ENCODE measurements around the gene WAC.
"Not testable (repeated sequence)": the region's sequence is repeated elsewhere in the genome, so short reads cannot be mapped to it uniquely, and the experiment has no call there.

Gene WAC

GRCh38 chr10:28532337-28533185, at the start of gene WAC:
Gene WAC, plus strand, starts transcription at chr10:28533118. Its CDS starts 462 bp downstream, at chr10:28533580.
- intact Hi-C loops (cut with DNase I), result loop anchor here (5.0 kb wide), 2 partner anchors 100 to 230 kb away; partner anchors contain the start of gene MPP7
- peak; percentile 91 to 99 (median 95) for DNase-seq

- intact Hi-C loops (cut with DNase I), result no loop called here
- peak in 1 of 10 donors; percentile 25 for DNase-seq
These were observed 43.7 kb upstream of the WAC start for GRCh38 chr10:28489206-28489605.

GRCh38 chr10:28490256-28490865, 42.6 kb upstream of the WAC start:
- DNase-seq; intact Hi-C loops (cut with DNase I): not testable (repeated sequence)

- intact Hi-C loops (cut with DNase I), result no loop called here
These were observed 40.6 kb upstream of the WAC start for GRCh38 chr10:28492116-28492920.

GRCh38 chr10:28494420-28494819, 38.5 kb upstream of the WAC start:
- no peak for DNase-seq
- intact Hi-C loops (cut with DNase I), result no loop called here

More at GRCh38 chr10:28492116-28492920, 40.6 kb upstream of the WAC start:
- DNase-seq, result peak in 1 of 10 donors; percentile 18

- intact Hi-C loops (cut with DNase I), result no loop called here
- DNase-seq, result no peak
These were observed 37.8 kb upstream of the WAC start for GRCh38 chr10:28495084-28495483.

- intact Hi-C loops (cut with DNase I), result no loop called here
- no peak for DNase-seq
These were observed 36.9 kb upstream of the WAC start for GRCh38 chr10:28496017-28496416.

- intact Hi-C loops (cut with DNase I), result no loop called here
- no peak for DNase-seq
These were observed 36.4 kb upstream of the WAC start for GRCh38 chr10:28496481-28496961.

GRCh38 chr10:28497313-28498126, 35.4 kb upstream of the WAC start:
- intact Hi-C loops (cut with DNase I), result no loop called here
- no peak for DNase-seq

GRCh38 chr10:28500203-28500602, 32.7 kb upstream of the WAC start:
- DNase-seq; intact Hi-C loops (cut with DNase I): not testable (repeated sequence)

GRCh38 chr10:28503114-28503513, 29.8 kb upstream of the WAC start:
- DNase-seq, result peak in 1 of 10 donors; percentile 20
- intact Hi-C loops (cut with DNase I), result no loop called here

GRCh38 chr10:28505359-28505959, 27.5 kb upstream of the WAC start:
- no peak for DNase-seq
- intact Hi-C loops (cut with DNase I), result no loop called here

- intact Hi-C loops (cut with DNase I), result no loop called here
- no peak for DNase-seq
These were observed 24.5 kb upstream of the WAC start for GRCh38 chr10:28508304-28508925.

- intact Hi-C loops (cut with DNase I), result no loop called here
- no peak for DNase-seq
These were observed 23.6 kb upstream of the WAC start for GRCh38 chr10:28509286-28509685.

GRCh38 chr10:28514648-28515047, 18.3 kb upstream of the WAC start:
- intact Hi-C loops (cut with DNase I), result no loop called here
- DNase-seq, result no peak

GRCh38 chr10:28520346-28520745, 12.6 kb upstream of the WAC start:
- intact Hi-C loops (cut with DNase I), result no loop called here
- DNase-seq, result no peak

GRCh38 chr10:28520828-28521227, 12.1 kb upstream of the WAC start:
- DNase-seq; intact Hi-C loops (cut with DNase I): not testable (repeated sequence)

- peak in 1 of 10 donors; percentile 55 for DNase-seq
- intact Hi-C loops (cut with DNase I), result not testable (repeated sequence)
These were observed 11.0 kb upstream of the WAC start for GRCh38 chr10:28521961-28522360.

- DNase-seq, result no peak
- intact Hi-C loops (cut with DNase I), result no loop called here
These were observed 9.1 kb upstream of the WAC start for GRCh38 chr10:28523725-28524252.
